ENCODE data around the gene ZKSCAN3.

The ZKSCAN3 gene

DNA sequence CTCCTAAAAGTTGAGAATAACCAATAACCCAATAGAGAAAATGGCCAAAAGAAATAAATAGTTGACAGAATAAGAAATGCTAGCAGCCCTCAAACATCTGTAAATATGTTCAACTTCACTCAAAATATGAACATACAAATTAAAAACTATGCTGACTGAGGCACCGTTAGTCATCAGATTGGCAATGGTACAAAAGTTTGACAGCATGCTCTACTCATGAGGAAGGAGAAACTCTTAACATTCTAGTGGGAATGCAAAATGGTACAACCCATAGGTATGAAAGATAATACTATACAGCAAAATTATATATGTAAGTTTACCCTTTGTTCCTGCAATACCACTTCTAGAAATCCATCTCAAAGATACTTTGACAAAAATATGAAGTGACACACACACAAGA is 51.4 kb downstream of the ZKSCAN3 start:
- TF ChIP-seq, protein P1, sequence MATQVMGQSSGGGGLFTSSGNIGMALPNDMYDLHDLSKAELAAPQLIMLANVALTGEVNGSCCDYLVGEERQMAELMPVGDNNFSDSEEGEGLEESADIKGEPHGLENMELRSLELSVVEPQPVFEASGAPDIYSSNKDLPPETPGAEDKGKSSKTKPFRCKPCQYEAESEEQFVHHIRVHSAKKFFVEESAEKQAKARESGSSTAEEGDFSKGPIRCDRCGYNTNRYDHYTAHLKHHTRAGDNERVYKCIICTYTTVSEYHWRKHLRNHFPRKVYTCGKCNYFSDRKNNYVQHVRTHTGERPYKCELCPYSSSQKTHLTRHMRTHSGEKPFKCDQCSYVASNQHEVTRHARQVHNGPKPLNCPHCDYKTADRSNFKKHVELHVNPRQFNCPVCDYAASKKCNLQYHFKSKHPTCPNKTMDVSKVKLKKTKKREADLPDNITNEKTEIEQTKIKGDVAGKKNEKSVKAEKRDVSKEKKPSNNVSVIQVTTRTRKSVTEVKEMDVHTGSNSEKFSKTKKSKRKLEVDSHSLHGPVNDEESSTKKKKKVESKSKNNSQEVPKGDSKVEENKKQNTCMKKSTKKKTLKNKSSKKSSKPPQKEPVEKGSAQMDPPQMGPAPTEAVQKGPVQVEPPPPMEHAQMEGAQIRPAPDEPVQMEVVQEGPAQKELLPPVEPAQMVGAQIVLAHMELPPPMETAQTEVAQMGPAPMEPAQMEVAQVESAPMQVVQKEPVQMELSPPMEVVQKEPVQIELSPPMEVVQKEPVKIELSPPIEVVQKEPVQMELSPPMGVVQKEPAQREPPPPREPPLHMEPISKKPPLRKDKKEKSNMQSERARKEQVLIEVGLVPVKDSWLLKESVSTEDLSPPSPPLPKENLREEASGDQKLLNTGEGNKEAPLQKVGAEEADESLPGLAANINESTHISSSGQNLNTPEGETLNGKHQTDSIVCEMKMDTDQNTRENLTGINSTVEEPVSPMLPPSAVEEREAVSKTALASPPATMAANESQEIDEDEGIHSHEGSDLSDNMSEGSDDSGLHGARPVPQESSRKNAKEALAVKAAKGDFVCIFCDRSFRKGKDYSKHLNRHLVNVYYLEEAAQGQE (IDR thresholded peaks at IDR 0.05; ENCODE audit: insufficient read depth in 1 of 2, low read depth in 2 of 2, low read length in 2 of 2), result no peak
- TF ChIP-seq FOXP2 (optimal IDR thresholded peaks at IDR 0.05; ENCODE audit: borderline replicate concordance, extremely low read depth, extremely low read length, insufficient read depth) (no peak), TAF1 (IDR thresholded peaks at IDR 0.05; ENCODE audit: borderline replicate concordance, insufficient read depth, low read length) (no peak), POLR2AphosphoS5 (IDR thresholded peaks at IDR 0.05; ENCODE audit: low read depth, low read length) (no peak), SIN3A (IDR thresholded peaks at IDR 0.05; ENCODE audit: borderline replicate concordance, insufficient read depth, low read length) (no peak)

DNA sequence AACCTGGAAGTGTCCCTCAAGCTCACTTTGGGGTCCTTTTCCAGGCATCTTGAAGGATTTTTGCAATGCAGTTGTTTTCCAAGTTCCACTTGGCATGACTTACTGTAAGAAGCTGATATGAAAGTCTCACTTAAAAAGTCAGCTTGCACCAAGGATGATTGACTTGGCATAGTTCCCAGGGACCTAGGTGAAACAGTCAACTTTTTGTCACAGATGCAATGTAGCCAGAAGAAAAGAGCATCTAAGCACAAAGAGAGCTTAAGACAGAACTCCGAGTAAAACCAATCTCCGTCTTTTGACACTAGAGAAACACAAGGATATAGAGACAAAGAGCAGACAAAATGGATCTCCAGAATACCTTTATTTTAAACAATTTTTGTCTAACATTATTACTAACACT is 52.5 kb downstream of the ZKSCAN3 start:
- no peak for TF ChIP-seq TAF1 (IDR thresholded peaks at IDR 0.05; ENCODE audit: borderline replicate concordance, insufficient read depth, low read length)
- TF ChIP-seq POLR2AphosphoS5 (IDR thresholded peaks at IDR 0.05; ENCODE audit: low read depth, low read length), result no peak
- TF ChIP-seq FOXP2 (optimal IDR thresholded peaks at IDR 0.05; ENCODE audit: borderline replicate concordance, extremely low read depth, extremely low read length, insufficient read depth), result no peak
- no peak for TF ChIP-seq SIN3A (IDR thresholded peaks at IDR 0.05; ENCODE audit: borderline replicate concordance, insufficient read depth, low read length)
- TF ChIP-seq, protein P1 (IDR thresholded peaks at IDR 0.05; ENCODE audit: insufficient read depth in 1 of 2, low read depth in 2 of 2, low read length in 2 of 2), result no peak

DNA sequence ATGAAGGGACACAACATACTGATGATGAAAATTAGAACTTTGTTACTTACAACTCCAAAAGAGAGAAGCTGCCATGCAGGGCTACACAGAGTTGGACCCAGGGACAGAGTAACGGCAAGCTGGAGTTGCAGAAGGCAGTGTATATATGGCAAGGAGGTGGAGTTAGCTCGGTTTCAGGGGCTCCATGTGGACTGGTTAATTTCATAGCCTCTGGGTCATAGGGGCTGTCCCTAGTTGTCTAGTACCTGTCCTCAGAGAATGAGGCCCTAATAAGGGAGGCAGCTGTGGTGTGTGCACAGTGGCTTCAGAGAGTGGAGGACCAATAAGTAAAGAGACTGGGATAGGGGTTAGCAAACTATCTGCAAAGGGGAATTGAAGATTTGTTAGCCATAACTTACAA is 57.7 kb downstream of the ZKSCAN3 start:
- TF ChIP-seq TAF1 (IDR thresholded peaks at IDR 0.05; ENCODE audit: borderline replicate concordance, insufficient read depth, low read length) (no peak), FOXP2 (optimal IDR thresholded peaks at IDR 0.05; ENCODE audit: borderline replicate concordance, extremely low read depth, extremely low read length, insufficient read depth) (no peak), SIN3A (IDR thresholded peaks at IDR 0.05; ENCODE audit: borderline replicate concordance, insufficient read depth, low read length) (no peak), POLR2AphosphoS5 (IDR thresholded peaks at IDR 0.05; ENCODE audit: low read depth, low read length) (no peak)
- TF ChIP-seq, protein P1 (IDR thresholded peaks at IDR 0.05; ENCODE audit: insufficient read depth in 1 of 2, low read depth in 2 of 2, low read length in 2 of 2), result no peak

DNA sequence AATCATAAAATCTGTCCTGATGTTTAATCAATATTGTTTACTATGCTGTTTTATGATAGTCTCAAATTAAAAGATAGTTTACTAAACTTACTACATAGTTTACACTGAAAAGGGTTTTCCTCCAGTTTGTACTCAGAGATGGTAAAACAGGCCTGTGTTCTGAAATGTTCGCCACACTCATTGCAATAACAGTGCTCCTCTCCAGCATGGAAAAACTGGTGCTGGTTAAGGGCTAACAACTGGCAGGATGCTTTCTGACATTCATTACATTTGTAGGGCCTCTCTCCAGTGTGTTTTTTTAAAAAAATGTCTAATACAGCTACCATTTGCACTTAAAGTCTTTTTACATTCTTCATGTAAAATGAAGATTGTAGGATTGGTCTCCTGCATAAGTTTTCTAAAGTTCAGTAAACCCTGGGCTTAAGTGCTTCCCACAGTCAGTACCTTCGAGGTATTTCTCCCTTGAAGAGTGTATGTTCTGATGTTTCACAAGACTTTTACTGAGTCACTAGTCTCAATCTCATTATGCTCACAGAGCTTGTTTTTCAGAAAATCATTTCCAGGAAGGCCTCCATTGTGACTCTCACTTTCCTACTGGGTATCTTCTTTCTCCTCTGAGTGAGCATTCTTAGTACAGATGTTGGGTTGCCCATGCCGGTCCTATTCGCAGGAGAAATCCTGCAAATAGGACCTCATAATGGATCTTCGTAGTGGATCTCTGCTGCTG is 58.5 kb downstream of the ZKSCAN3 start:
- TF ChIP-seq POLR2AphosphoS5 (IDR thresholded peaks at IDR 0.05; ENCODE audit: low read depth, low read length) (no peak), TAF1 (IDR thresholded peaks at IDR 0.05; ENCODE audit: borderline replicate concordance, insufficient read depth, low read length) (no peak), SIN3A (IDR thresholded peaks at IDR 0.05; ENCODE audit: borderline replicate concordance, insufficient read depth, low read length) (no peak), FOXP2 (optimal IDR thresholded peaks at IDR 0.05; ENCODE audit: borderline replicate concordance, extremely low read depth, extremely low read length, insufficient read depth) (no peak)
- TF ChIP-seq, protein P1 (IDR thresholded peaks at IDR 0.05; ENCODE audit: insufficient read depth in 1 of 2, low read depth in 2 of 2, low read length in 2 of 2), result no peak

Measured in PFSK-1 (cell line).